Right lobe of liver (tissue), 6 donors: ENCODE data around the gene STPG1. TPM values are rescaled to one million over a fixed set of nuclear protein-coding genes. Genes with fewer than 3 reads are reported as not detected.
"Not testable (repeated sequence)": the region's sequence is repeated elsewhere in the genome, so short reads cannot be mapped to it uniquely, and the experiment has no call there.

Experiments
- ATAC-seq, 4 donors: fragments of 200-7000 bp; cut with Tn5 transposase; one replicate each; pipeline ENCODE4 v1.9.1; 2020; ENCODE audit warnings: mild to moderate bottlenecking in 4 of 4, moderate library complexity in 4 of 4
- DNase-seq, 3 donors: peaks; one replicate each; pipeline ENCODE4 v3.0.0-alpha.2; 2020
- H3K27ac ChIP-seq, 3 donors: fragments of 200-600 bp; one replicate each; pipeline ENCODE4 v1.8.0; 2022
- H3K27me3 ChIP-seq, 2 donors: fragments of 200-600 bp; one replicate each; pipeline ENCODE4 v1.8.0; 2022
- H3K36me3 ChIP-seq, 4 donors: fragments of 200-600 bp; sonication (generic) in 1 of 4; one replicate each; pipeline versions ENCODE4 v1.5.1 to v1.8.0; 2017 to 2022; ENCODE audit warnings: control low read depth in 1 of 4
- H3K4me1 ChIP-seq, 4 donors: fragments of 200-600 bp; sonication (generic) in 1 of 4; one replicate each; pipeline versions ENCODE4 v1.5.1 to v1.8.0; 2017 to 2022; ENCODE audit warnings: control low read depth in 1 of 4
- H3K4me3 ChIP-seq, 3 donors: fragments of 200-600 bp; one replicate each; pipeline ENCODE4 v1.8.0; 2022
- H3K9me3 ChIP-seq, 4 donors: fragments of 200-600 bp; sonication (generic) in 1 of 4; one replicate each; pipeline versions ENCODE4 v1.5.1 to v1.8.0; 2017 to 2022; ENCODE audit warnings: control low read depth in 1 of 4
- CTCF ChIP-seq, 4 donors: fragments of 200-600 bp in 3 of 4; fragments of 450-650 bp in 1 of 4; IDR thresholded peaks; one replicate each; pipeline versions ENCODE4 v1.5.1 to v1.8.0; 2016 to 2022; ENCODE audit warnings: antibody characterized with exemption in 4 of 4, mild to moderate bottlenecking in 2 of 4
- POLR2A ChIP-seq: fragments of 450-650 bp; IDR thresholded peaks from one replicate; pipeline ENCODE4 v1.6.1; 2017; ENCODE audit warnings: antibody characterized with exemption, mild to moderate bottlenecking
- WGBS: methylation state at CpG from one replicate; pipeline ENCODE4 v1.1.6; 2018; ENCODE audit warnings: low coverage, low lambda C conversion rate; ENCODE audit not compliant: insufficient coverage; ENCODE audit errors: missing lambda C conversion rate; 5-methylcytosine and 5-hydroxymethylcytosine counted together
- intact Hi-C, 2 donors: fragments of 100-400 bp; cut with DNase I; formaldehyde crosslinking; loops; one replicate each; pipeline versions ENCODE4 v1.11.2 to v1.14.1; 2022
- long read RNA-seq: library from polyadenylated mRNA; unstranded; transcript quantifications from one replicate; pipeline ENCODE4 v2.0.0, GENCODE V29; 2019
- total RNA-seq, 6 experiments: library from RNA; depleted of rRNA in 2 of 6; stranded (reverse); fragments of >200 nt in 2 of 6; fragmentation: NEBNext Ultra II Directional in 3 of 6; extraction: Animal tissue kit (Norgen Biotek cat#: 25700) in 3 of 6; gene quantifications; one replicate each; pipeline versions ENCODE4 v1.1.0 to v1.2.4, GENCODE V29; 2016 to 2023
- donor health status: DM: no; HTN: yes; CAD: no.
- donor health status: DM: no; HTN: no; CAD: no.
- donor health status: DM: no; HTN: no; CAD: no.
- donor health status: DM: no; HTN: yes; CAD: no.
- donor health status: DM: no; HTN: yes; CAD: no.

The STPG1 gene
- total RNA-seq: 1 to 10 TPM; 1.0 to 3.6 (median 1.7) TPM
- long read RNA-seq, partial matches to known transcripts: 1 of 3 reads
- long read RNA-seq, other reads (novel, unspliced or antisense): 2 of 3 reads

- peak within 1 kb of the TSS; percentile 65 to 81 (median 73) for H3K4me3 ChIP-seq
- peaks cover 0 to 13% (median 0%) of the 10 kb centered on the region in 4 donors for H3K4me1 ChIP-seq
- H3K9me3 ChIP-seq: no peaks in the 10 kb centered on the region
- H3K27me3 ChIP-seq: no peaks in the 10 kb centered on the region
- intact Hi-C loops: no loop called here
- no peak for TF ChIP-seq CTCF (IDR thresholded peaks at IDR 0.05)
- peak; percentile 31 for TF ChIP-seq POLR2A
- WGBS: 5% methylated on average over 21 of the region's 48 CpGs
- peak within 1 kb of the TSS in 1 of 3 donors; percentile 37 for H3K27ac ChIP-seq
- H3K36me3 ChIP-seq: no peaks in the 10 kb centered on the region
- ATAC-seq: peak; percentile 75 to 82 (median 78)
- DNase-seq: peak; percentile 84 to 90 (median 90)
Measured at GRCh38 chr1:24413350-24414163, at the start of gene STPG1. Gene STPG1, minus strand, starts transcription at chr1:24413782. Its CDS starts 12,394 bp downstream, at chr1:24401388.

GRCh38 chr1:24462128-24462527 lies 48.5 kb upstream of the STPG1 start:
- DNase-seq, H3K4me3 ChIP-seq, H3K9me3 ChIP-seq, H3K4me1 ChIP-seq, intact Hi-C loops, H3K27ac ChIP-seq, H3K36me3 ChIP-seq, ATAC-seq, H3K27me3 ChIP-seq: not testable (repeated sequence)
- WGBS: 100% methylated on average over 3 of the region's 4 CpGs

GRCh38 chr1:24459551-24460266 lies 46.1 kb upstream of the STPG1 start:
- ATAC-seq (no peak), DNase-seq (no peak)
- Histone ChIP-seq H3K36me3 (peaks cover 0 to 1% (median 0%) of the 10 kb centered on the region in 4 donors), H3K27ac (no peak overlapping the region), H3K4me3 (no peak overlapping the region), H3K4me1 (no peaks in the 10 kb centered on the region), H3K9me3 (no peaks in the 10 kb centered on the region), H3K27me3 (no peaks in the 10 kb centered on the region)
- intact Hi-C loops: no loop called here
- 97% methylated on average over 6 of the region's 6 CpGs for WGBS
- TF ChIP-seq CTCF (IDR thresholded peaks at IDR 0.05) (no peak), POLR2A (no peak)

- Histone ChIP-seq H3K36me3 (peaks cover 0 to 2% (median 0%) of the 10 kb centered on the region in 4 donors), H3K4me3 (no peak overlapping the region), H3K27me3 (no peaks in the 10 kb centered on the region), H3K27ac (no peak overlapping the region), H3K9me3 (no peaks in the 10 kb centered on the region), H3K4me1 (no peaks in the 10 kb centered on the region)
- TF ChIP-seq POLR2A (no peak), CTCF (IDR thresholded peaks at IDR 0.05) (no peak)
- intact Hi-C loops: no loop called here
- no peak for DNase-seq
- WGBS: 95% methylated on average over 2 of the region's 3 CpGs
- no peak for ATAC-seq
Measured at GRCh38 chr1:24457866-24458265, 44.3 kb upstream of the STPG1 start.

- no peaks in the 10 kb centered on the region for H3K4me1 ChIP-seq
- no peak for DNase-seq
- no peak for ATAC-seq
- H3K27ac ChIP-seq: no peak overlapping the region
- H3K36me3 ChIP-seq: peaks cover 0 to 8% (median under 1%) of the 10 kb centered on the region in 4 donors
- WGBS: 92% methylated on average over 5 of the region's 5 CpGs
- H3K27me3 ChIP-seq: no peaks in the 10 kb centered on the region
- H3K9me3 ChIP-seq: no peaks in the 10 kb centered on the region
- no peak overlapping the region for H3K4me3 ChIP-seq
- intact Hi-C loops: no loop called here
- TF ChIP-seq CTCF (IDR thresholded peaks at IDR 0.05): no peak
- TF ChIP-seq POLR2A: no peak
Measured at GRCh38 chr1:24455272-24455671, 41.7 kb upstream of the STPG1 start.
